CD4-positive, alpha-beta memory T cell (primary cell): ENCODE data around the gene MGAT3. TPM values are rescaled to one million over a fixed set of nuclear protein-coding genes. Genes with fewer than 3 reads are reported as not detected.
A peak's percentile ranks its signal among the peaks of the same experiment; 100 is the strongest.

Experiments
- CTCF ChIA-PET: fragments of 350-600 bp; sonication (Branson Sonifier 250); formaldehyde crosslinking; loops from one replicate; lab custom pipeline; 2021; ENCODE audit warnings: inconsistent platforms; ENCODE audit not compliant: partially characterized antibody; lab: Charles Lee
- POLR2A ChIA-PET: fragments of 350-600 bp; sonication (Branson Sonifier 250); formaldehyde crosslinking; loops from one replicate; lab custom pipeline; 2021; ENCODE audit not compliant: partially characterized antibody; lab: Charles Lee
- DNase-seq, 5 donors: peaks; one replicate each; pipeline versions ENCODE4 v3.0.0 to v3.0.0-alpha.2; 2020 to 2022; ENCODE audit warnings: mixed read lengths in 1 of 5
- H3K27ac ChIP-seq: one replicate; pipeline ENCODE4 v1.7.0; 2013; ENCODE audit warnings: low read depth, low read length
- H3K27me3 ChIP-seq: 2 replicates; pipeline ENCODE4 v1.7.0; 2013; ENCODE audit warnings: mild to moderate bottlenecking, low read length, moderate library complexity; ENCODE audit not compliant: insufficient read depth
- H3K36me3 ChIP-seq: 2 replicates; pipeline ENCODE4 v1.7.0; 2013; ENCODE audit warnings: mild to moderate bottlenecking, low read length, moderate library complexity; ENCODE audit not compliant: insufficient read depth
- H3K4me1 ChIP-seq: 2 replicates; pipeline ENCODE4 v1.7.0; 2013; ENCODE audit warnings: mild to moderate bottlenecking, low read length, moderate library complexity; ENCODE audit not compliant: insufficient read depth
- H3K4me3 ChIP-seq, 2 donors: one replicate each; pipeline ENCODE4 v1.7.0; 2013; ENCODE audit warnings: low read length in 2 of 2, mild to moderate bottlenecking in 1 of 2
- H3K9me3 ChIP-seq, 2 donors: one replicate each; pipeline ENCODE4 v1.7.0; 2013; ENCODE audit warnings: low read length in 2 of 2, control low read depth in 1 of 2; ENCODE audit not compliant: control insufficient read depth in 1 of 2
- H3K27ac Mint-ChIP-seq, 7 donors: one replicate each; pipeline ENCODE4 v1.8.0; 2020 to 2021; ENCODE audit warnings: mixed read lengths in 7 of 7, mild to moderate bottlenecking in 6 of 7, inconsistent platforms in 3 of 7, moderate library complexity in 3 of 7
- H3K27me3 Mint-ChIP-seq, 2 donors: one replicate each; pipeline ENCODE4 v1.8.0; 2020 to 2021; ENCODE audit warnings: mixed read lengths in 2 of 2
- H3K36me3 Mint-ChIP-seq, 2 donors: one replicate each; pipeline ENCODE4 v1.8.0; 2020 to 2021; ENCODE audit warnings: mixed read lengths in 2 of 2, inconsistent platforms in 1 of 2, mild to moderate bottlenecking in 1 of 2
- H3K4me1 Mint-ChIP-seq, 4 donors: one replicate each; pipeline ENCODE4 v1.8.0; 2020 to 2021; ENCODE audit warnings: mixed read lengths in 4 of 4, mild to moderate bottlenecking in 1 of 4
- H3K4me3 Mint-ChIP-seq, 8 donors: one replicate each; pipeline ENCODE4 v1.8.0; 2020 to 2021; ENCODE audit warnings: mixed read lengths in 8 of 8, mild to moderate bottlenecking in 7 of 8, moderate library complexity in 6 of 8, inconsistent platforms in 3 of 8
- H3K9me3 Mint-ChIP-seq, 8 donors: one replicate each; pipeline ENCODE4 v1.8.0; 2020 to 2021; ENCODE audit warnings: mixed read lengths in 8 of 8, mild to moderate bottlenecking in 5 of 8, inconsistent platforms in 3 of 8, moderate library complexity in 1 of 8
- intact Hi-C: fragments of 100-400 bp; cut with micrococcal nuclease; formaldehyde crosslinking; loops from one replicate; pipeline ENCODE4 v1.15.1; 2023
- polyA plus RNA-seq, 2 donors: library from polyadenylated mRNA; unstranded; fragments of 300-500 nt; fragmentation: Illumina TruSeq; gene quantifications; one replicate each; pipeline ENCODE4 v1.2.3, GENCODE V29; 2021
- total RNA-seq, 2 experiments: library from RNA; stranded (reverse); gene quantifications; one replicate each; pipeline ENCODE4 v1.2.3, GENCODE V29; 2021

Gene MGAT3
- total and polyA plus RNA-seq, 4 experiments from 2014 or later: 0.19 to 0.73 TPM; not detected in 2

DNA sequence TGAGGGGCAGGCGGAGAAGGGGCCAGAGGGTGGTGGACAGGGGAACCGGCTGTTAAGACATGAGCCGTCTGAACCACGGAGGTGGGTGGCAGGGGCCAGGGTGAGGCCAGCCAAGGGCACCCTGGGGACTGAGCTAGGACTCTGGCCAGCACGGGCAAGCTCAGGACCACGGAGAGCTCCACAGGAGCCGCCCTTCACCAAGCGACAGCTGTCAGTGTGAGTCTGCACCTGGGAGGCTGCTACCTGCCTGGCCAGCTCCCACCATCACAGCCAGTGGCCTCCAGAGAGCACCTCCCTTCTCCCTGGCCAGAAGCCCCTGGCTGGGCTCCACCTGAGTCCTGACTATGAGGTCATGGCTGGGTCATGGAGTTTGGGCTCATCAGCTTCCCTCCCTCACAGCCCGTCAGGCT is 21.6 kb downstream of the MGAT3 start:
- Mint-ChIP-seq H3K4me3 (no peak overlapping the region), H3K9me3 (no peaks in the 10 kb centered on the region), H3K36me3 (no peaks in the 10 kb centered on the region), H3K27ac (no peak overlapping the region), H3K27me3 (peaks cover 0 to 1% of the 10 kb centered on the region in 2 donors), H3K4me1 (no peaks in the 10 kb centered on the region)
- CTCF ChIA-PET: no interaction called here
- intact Hi-C loops: no loop called here
- Histone ChIP-seq H3K36me3 (no peaks in the 10 kb centered on the region), H3K4me1 (no peaks in the 10 kb centered on the region), H3K27ac (no peak overlapping the region), H3K27me3 (no peaks in the 10 kb centered on the region), H3K4me3 (no peak overlapping the region), H3K9me3 (no peaks in the 10 kb centered on the region)
- POLR2A ChIA-PET: interaction anchor here (1.1 to 1.2 kb wide), 2 partner anchors 23 to 79 kb away, joined by 3 read pairs; partner anchors contain the start of genes MIEF1 and TAB1
- DNase-seq: no peak

DNA sequence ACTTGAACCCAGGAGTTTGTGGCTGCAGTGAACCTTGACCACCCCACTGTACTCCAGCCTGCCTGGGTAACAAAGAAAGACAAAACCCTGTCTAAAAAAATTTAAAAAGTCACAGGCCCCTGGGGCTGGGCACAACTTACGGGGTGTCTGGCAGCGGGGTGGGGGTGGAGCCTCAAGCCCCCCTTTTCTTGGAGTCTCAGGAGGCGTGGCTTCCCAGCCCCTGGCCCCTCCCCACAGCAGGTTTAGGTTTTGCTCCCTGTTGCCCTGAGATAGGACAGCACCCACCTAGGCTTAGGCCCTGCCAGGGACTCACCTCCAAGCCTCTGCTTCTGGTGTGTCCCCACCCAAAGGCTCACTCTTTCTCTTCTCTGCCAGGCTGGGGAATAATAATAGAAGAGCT is 22.4 kb downstream of the MGAT3 start:
- H3K27ac ChIP-seq: no peak overlapping the region
- H3K9me3 Mint-ChIP-seq: no peaks in the 10 kb centered on the region
- no peak overlapping the region for H3K4me3 Mint-ChIP-seq
- H3K36me3 Mint-ChIP-seq: no peaks in the 10 kb centered on the region
- ChIA-PET CTCF (no interaction called here), POLR2A (interaction anchor here (1.1 kb wide), 1 partner anchor 80 kb away, joined by 3 read pairs; the partner anchor contains the start of gene TAB1)
- no peaks in the 10 kb centered on the region for H3K4me1 Mint-ChIP-seq
- peaks cover 0 to 1% of the 10 kb centered on the region in 2 donors for H3K27me3 Mint-ChIP-seq
- H3K9me3 ChIP-seq: no peaks in the 10 kb centered on the region
- H3K27ac Mint-ChIP-seq: no peak overlapping the region
- H3K4me1 ChIP-seq: no peaks in the 10 kb centered on the region
- DNase-seq: no peak
- H3K27me3 ChIP-seq: no peaks in the 10 kb centered on the region
- intact Hi-C loops: no loop called here
- H3K36me3 ChIP-seq: no peaks in the 10 kb centered on the region
- no peak overlapping the region for H3K4me3 ChIP-seq

DNA sequence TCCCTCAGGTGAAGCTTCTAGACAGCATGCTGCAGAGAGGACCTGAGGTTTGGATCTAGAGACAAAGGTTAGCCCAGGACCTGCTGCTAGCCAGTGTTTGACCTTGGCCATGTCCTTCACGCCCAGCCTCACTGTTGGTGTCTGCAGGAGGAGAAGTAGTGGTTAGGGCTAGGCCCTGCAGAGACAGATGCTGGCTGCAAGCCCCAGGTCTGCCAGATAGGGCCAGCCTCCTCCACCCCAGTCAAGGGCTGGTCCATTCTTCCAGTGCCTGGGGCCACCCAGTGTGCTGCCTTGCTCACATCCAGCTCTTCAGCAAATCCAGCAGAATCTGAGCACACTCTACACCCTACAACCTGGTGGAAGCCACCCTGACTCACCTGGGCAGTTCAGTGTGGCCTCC is 23.7 kb downstream of the MGAT3 start:
- H3K4me1 ChIP-seq: no peaks in the 10 kb centered on the region
- H3K4me3 ChIP-seq: no peak overlapping the region
- H3K4me3 Mint-ChIP-seq: no peak overlapping the region
- ChIA-PET POLR2A (no interaction called here), CTCF (interaction anchor here (1.2 kb wide), 1 partner anchor 9 kb away, joined by 3 read pairs; no protein-coding TSS in a partner anchor)
- intact Hi-C loops: no loop called here
- no peak overlapping the region for H3K27ac ChIP-seq
- no peaks in the 10 kb centered on the region for H3K9me3 ChIP-seq
- no peaks in the 10 kb centered on the region for H3K36me3 ChIP-seq
- no peaks in the 10 kb centered on the region for H3K4me1 Mint-ChIP-seq
- H3K9me3 Mint-ChIP-seq: no peaks in the 10 kb centered on the region
- H3K27ac Mint-ChIP-seq: no peak overlapping the region
- no peaks in the 10 kb centered on the region for H3K27me3 ChIP-seq
- H3K36me3 Mint-ChIP-seq: no peaks in the 10 kb centered on the region
- no peak for DNase-seq
- H3K27me3 Mint-ChIP-seq: peaks cover 0 to 1% of the 10 kb centered on the region in 2 donors

DNA sequence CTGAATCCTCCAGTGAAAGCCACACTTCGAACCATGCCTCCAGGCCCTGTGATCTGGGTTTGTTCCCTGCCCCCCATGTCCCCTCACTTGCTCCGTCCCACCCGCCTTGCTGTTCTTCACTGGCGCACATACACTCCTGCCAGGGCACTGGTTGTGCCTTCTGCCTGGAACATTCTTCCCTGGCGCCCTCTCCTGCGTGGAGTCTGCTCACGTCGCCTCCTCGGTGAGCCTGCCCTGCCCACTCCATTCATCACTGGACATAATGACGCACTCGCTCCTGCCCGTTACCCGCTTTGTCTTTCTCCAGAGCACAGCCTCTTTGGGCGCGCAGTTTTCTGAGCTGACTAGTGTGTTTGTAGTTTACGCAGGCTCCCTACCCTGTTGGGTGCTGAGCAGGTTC is 24.2 kb downstream of the MGAT3 start:
- H3K27ac ChIP-seq: no peak overlapping the region
- POLR2A ChIA-PET: no interaction called here

GRCh38 chr22:39481595-39481994 is 24.8 kb downstream of the MGAT3 start:
- POLR2A ChIA-PET: no interaction called here
- H3K4me1 ChIP-seq: no peaks in the 10 kb centered on the region

More for the DNA sequence above, 24.2 kb downstream of the MGAT3 start:
- intact Hi-C loops: no loop called here
- Histone ChIP-seq H3K36me3 (no peaks in the 10 kb centered on the region), H3K9me3 (no peaks in the 10 kb centered on the region), H3K4me3 (no peak overlapping the region), H3K4me1 (no peaks in the 10 kb centered on the region), H3K27me3 (no peaks in the 10 kb centered on the region)
- Mint-ChIP-seq H3K4me3 (no peak overlapping the region), H3K36me3 (no peaks in the 10 kb centered on the region), H3K27me3 (peaks cover 0 to 1% of the 10 kb centered on the region in 2 donors), H3K27ac (no peak overlapping the region), H3K4me1 (no peaks in the 10 kb centered on the region), H3K9me3 (no peaks in the 10 kb centered on the region)
- no peak for DNase-seq
- CTCF ChIA-PET: interaction anchor here (1.2 to 1.5 kb wide), 2 partner anchors 8 to 12 kb away, joined by 3 to 5 read pairs; no protein-coding TSS in a partner anchor

DNA sequence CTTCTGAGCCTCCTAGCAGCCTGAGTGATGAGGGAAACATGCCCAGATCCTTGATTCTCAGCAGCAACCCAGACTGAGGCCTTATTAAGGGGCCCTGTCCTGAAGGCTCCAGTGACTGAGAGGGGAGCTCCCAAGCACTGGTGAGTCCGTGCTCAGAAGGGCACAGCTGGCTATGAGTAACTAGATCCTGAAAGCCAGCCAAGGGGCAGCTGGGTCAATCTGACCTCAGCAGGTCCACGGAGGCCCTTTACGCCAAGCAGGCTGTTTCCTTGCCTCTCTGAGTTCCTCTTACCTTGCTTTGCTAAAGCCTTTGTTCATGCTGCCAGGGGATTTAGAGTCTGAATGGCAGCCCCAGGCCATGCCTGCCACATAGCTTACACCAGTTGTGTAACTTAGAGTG is 26.0 kb downstream of the MGAT3 start:
- Mint-ChIP-seq H3K27ac (peak overlapping the region in 1 of 7 donors; percentile 52), H3K27me3 (peaks cover 0 to 1% of the 10 kb centered on the region in 2 donors), H3K4me3 (no peak overlapping the region), H3K4me1 (no peaks in the 10 kb centered on the region), H3K36me3 (no peaks in the 10 kb centered on the region), H3K9me3 (no peaks in the 10 kb centered on the region)
- intact Hi-C loops: no loop called here
- no peaks in the 10 kb centered on the region for H3K27me3 ChIP-seq
- H3K4me3 ChIP-seq: no peak overlapping the region
- H3K36me3 ChIP-seq: no peaks in the 10 kb centered on the region
- H3K9me3 ChIP-seq: no peaks in the 10 kb centered on the region
- no peak for DNase-seq
- no peak overlapping the region for H3K27ac ChIP-seq
- ChIA-PET CTCF (interaction anchor here (2.1 kb wide), 1 partner anchor 14 kb away, joined by 7 read pairs; no protein-coding TSS in a partner anchor), POLR2A (interaction anchor here (1.6 kb wide), 1 partner anchor 46 kb away, joined by 4 read pairs; no protein-coding TSS in a partner anchor)
- H3K4me1 ChIP-seq: no peaks in the 10 kb centered on the region

More at GRCh38 chr22:39481595-39481994, 24.8 kb downstream of the MGAT3 start:
- no peak overlapping the region for H3K27ac Mint-ChIP-seq
- H3K4me3 ChIP-seq: no peak overlapping the region
- no peaks in the 10 kb centered on the region for H3K36me3 Mint-ChIP-seq
- no peak overlapping the region for H3K4me3 Mint-ChIP-seq
- no peaks in the 10 kb centered on the region for H3K27me3 ChIP-seq
- no peaks in the 10 kb centered on the region for H3K36me3 ChIP-seq
- CTCF ChIA-PET: interaction anchor here (1.2 to 1.5 kb wide), 2 partner anchors 8 to 12 kb away, joined by 3 to 5 read pairs; no protein-coding TSS in a partner anchor
- H3K27ac ChIP-seq: no peak overlapping the region
- H3K27me3 Mint-ChIP-seq: peaks cover 0 to 1% of the 10 kb centered on the region in 2 donors
- intact Hi-C loops: no loop called here
- no peak for DNase-seq
- no peaks in the 10 kb centered on the region for H3K4me1 Mint-ChIP-seq
- H3K9me3 ChIP-seq: no peaks in the 10 kb centered on the region
- H3K9me3 Mint-ChIP-seq: no peaks in the 10 kb centered on the region

- ChIA-PET POLR2A (interaction anchor here (0.7 kb wide), 1 partner anchor 45 kb away, joined by 3 read pairs; the partner anchor contains the start of gene RPS19BP1), CTCF (interaction anchor here (0.9 to 1.6 kb wide), 2 partner anchors 9 to 42 kb away, joined by 4 to 5 read pairs; no protein-coding TSS in a partner anchor)
- no peaks in the 10 kb centered on the region for H3K36me3 Mint-ChIP-seq
- H3K4me1 Mint-ChIP-seq: peaks cover 3 to 8% (median 6%) of the 10 kb centered on the region in 4 donors
- H3K4me1 ChIP-seq: peaks cover 6% of the 10 kb centered on the region
- no peak for DNase-seq
- H3K4me3 ChIP-seq: no peak overlapping the region
- H3K9me3 ChIP-seq: no peaks in the 10 kb centered on the region
- no peaks in the 10 kb centered on the region for H3K27me3 Mint-ChIP-seq
- H3K4me3 Mint-ChIP-seq: no peak overlapping the region
- H3K27ac Mint-ChIP-seq: no peak overlapping the region
- H3K9me3 Mint-ChIP-seq: no peaks in the 10 kb centered on the region
- no peaks in the 10 kb centered on the region for H3K27me3 ChIP-seq
- intact Hi-C loops: no loop called here
- H3K36me3 ChIP-seq: no peaks in the 10 kb centered on the region
- no peak overlapping the region for H3K27ac ChIP-seq
Observed at GRCh38 chr22:39486951-39487825, 30.4 kb downstream of the MGAT3 start.
